ENCODE measurements around the gene USP15. TPM values are rescaled to one million over a fixed set of nuclear protein-coding genes. Genes with fewer than 3 reads are reported as not detected.

The USP15 gene
- polyA plus RNA-seq, 2 donors = 33.9 to 64.6 TPM

GRCh38 chr12:62305778-62306177 lies 45.6 kb downstream of the USP15 start:
- whole genome bisulfite sequencing, 2 donors = 97 to 98% methylated on average over 8 of the region's 8 CpGs
- peaks cover 0 to 2% of the 10 kb centered on the region in 2 donors for H3K9me3 ChIP-seq (ENCODE audit: control insufficient read depth in 2 of 2, insufficient read depth in 1 of 2, low read depth in 1 of 2, low read length in 1 of 2)
- no peak overlapping the region for H3K4me3 ChIP-seq (ENCODE audit: low read depth in 1 of 2, low read length in 2 of 2)
- H3K36me3 ChIP-seq (ENCODE audit: control insufficient read depth in 2 of 2, insufficient read depth in 2 of 2, low read length in 1 of 2) = peaks cover 6 to 10% of the 10 kb centered on the region in 2 donors
- H3K27ac ChIP-seq (ENCODE audit: low read depth in 2 of 2, low read length in 1 of 2) = no peak overlapping the region
- no peaks in the 10 kb centered on the region for H3K4me1 ChIP-seq (ENCODE audit: control insufficient read depth in 2 of 2, insufficient read depth in 2 of 2, low read length in 1 of 2)
- H3K27me3 ChIP-seq (ENCODE audit: control insufficient read depth in 1 of 2, insufficient read depth in 2 of 2, low read length in 2 of 2) = no peaks in the 10 kb centered on the region

- 93 to 95% methylated on average over 7 of the region's 7 CpGs for WGBS, 2 donors
- Histone ChIP-seq H3K4me3 (ENCODE audit: low read depth in 1 of 2, low read length in 2 of 2) (no peak overlapping the region), H3K9me3 (ENCODE audit: control insufficient read depth in 2 of 2, insufficient read depth in 1 of 2, low read depth in 1 of 2, low read length in 1 of 2) (peaks cover 0 to 2% of the 10 kb centered on the region in 2 donors), H3K4me1 (ENCODE audit: control insufficient read depth in 2 of 2, insufficient read depth in 2 of 2, low read length in 1 of 2) (no peaks in the 10 kb centered on the region), H3K36me3 (ENCODE audit: control insufficient read depth in 2 of 2, insufficient read depth in 2 of 2, low read length in 1 of 2) (peaks cover 6 to 10% of the 10 kb centered on the region in 2 donors), H3K27ac (ENCODE audit: low read depth in 2 of 2, low read length in 1 of 2) (no peak overlapping the region), H3K27me3 (ENCODE audit: control insufficient read depth in 1 of 2, insufficient read depth in 2 of 2, low read length in 2 of 2) (no peaks in the 10 kb centered on the region)
Observed at GRCh38 chr12:62306569-62307530, 46.6 kb downstream of the USP15 start.

GRCh38 chr12:62308201-62308600 lies 48.0 kb downstream of the USP15 start:
- Histone ChIP-seq H3K4me3 (ENCODE audit: low read depth in 1 of 2, low read length in 2 of 2) (no peak overlapping the region), H3K36me3 (ENCODE audit: control insufficient read depth in 2 of 2, insufficient read depth in 2 of 2, low read length in 1 of 2) (peaks cover 6 to 10% of the 10 kb centered on the region in 2 donors), H3K27ac (ENCODE audit: low read depth in 2 of 2, low read length in 1 of 2) (no peak overlapping the region), H3K4me1 (ENCODE audit: control insufficient read depth in 2 of 2, insufficient read depth in 2 of 2, low read length in 1 of 2) (no peaks in the 10 kb centered on the region), H3K27me3 (ENCODE audit: control insufficient read depth in 1 of 2, insufficient read depth in 2 of 2, low read length in 2 of 2) (no peaks in the 10 kb centered on the region), H3K9me3 (ENCODE audit: control insufficient read depth in 2 of 2, insufficient read depth in 1 of 2, low read depth in 1 of 2, low read length in 1 of 2) (peaks cover 0 to 2% of the 10 kb centered on the region in 2 donors)
- 92 to 94% methylated on average over 3 of the region's 3 CpGs for WGBS, 2 donors

- Histone ChIP-seq H3K4me3 (ENCODE audit: low read depth in 1 of 2, low read length in 2 of 2) (no peak overlapping the region), H3K27ac (ENCODE audit: low read depth in 2 of 2, low read length in 1 of 2) (no peak overlapping the region), H3K36me3 (ENCODE audit: control insufficient read depth in 2 of 2, insufficient read depth in 2 of 2, low read length in 1 of 2) (no peaks in the 10 kb centered on the region), H3K9me3 (ENCODE audit: control insufficient read depth in 2 of 2, insufficient read depth in 1 of 2, low read depth in 1 of 2, low read length in 1 of 2) (no peaks in the 10 kb centered on the region), H3K27me3 (ENCODE audit: control insufficient read depth in 1 of 2, insufficient read depth in 2 of 2, low read length in 2 of 2) (no peaks in the 10 kb centered on the region), H3K4me1 (ENCODE audit: control insufficient read depth in 2 of 2, insufficient read depth in 2 of 2, low read length in 1 of 2) (no peaks in the 10 kb centered on the region)
- 59 to 62% methylated on average over 2 of the region's 2 CpGs for WGBS, 2 donors
Observed at GRCh38 chr12:62313727-62314380, 53.6 kb downstream of the USP15 start.

- Histone ChIP-seq H3K4me1 (ENCODE audit: control insufficient read depth in 2 of 2, insufficient read depth in 2 of 2, low read length in 1 of 2) (no peaks in the 10 kb centered on the region), H3K27ac (ENCODE audit: low read depth in 2 of 2, low read length in 1 of 2) (no peak overlapping the region), H3K27me3 (ENCODE audit: control insufficient read depth in 1 of 2, insufficient read depth in 2 of 2, low read length in 2 of 2) (no peaks in the 10 kb centered on the region), H3K9me3 (ENCODE audit: control insufficient read depth in 2 of 2, insufficient read depth in 1 of 2, low read depth in 1 of 2, low read length in 1 of 2) (no peaks in the 10 kb centered on the region), H3K4me3 (ENCODE audit: low read depth in 1 of 2, low read length in 2 of 2) (no peak overlapping the region), H3K36me3 (ENCODE audit: control insufficient read depth in 2 of 2, insufficient read depth in 2 of 2, low read length in 1 of 2) (peaks cover 0 to 1% of the 10 kb centered on the region in 2 donors)
Observed at GRCh38 chr12:62317017-62317416, 56.8 kb downstream of the USP15 start.

GRCh38 chr12:62319058-62319457 lies 58.9 kb downstream of the USP15 start:
- Histone ChIP-seq H3K9me3 (ENCODE audit: control insufficient read depth in 2 of 2, insufficient read depth in 1 of 2, low read depth in 1 of 2, low read length in 1 of 2) (no peaks in the 10 kb centered on the region), H3K27me3 (ENCODE audit: control insufficient read depth in 1 of 2, insufficient read depth in 2 of 2, low read length in 2 of 2) (no peaks in the 10 kb centered on the region), H3K27ac (ENCODE audit: low read depth in 2 of 2, low read length in 1 of 2) (no peak overlapping the region), H3K4me1 (ENCODE audit: control insufficient read depth in 2 of 2, insufficient read depth in 2 of 2, low read length in 1 of 2) (no peaks in the 10 kb centered on the region), H3K4me3 (ENCODE audit: low read depth in 1 of 2, low read length in 2 of 2) (no peak overlapping the region), H3K36me3 (ENCODE audit: control insufficient read depth in 2 of 2, insufficient read depth in 2 of 2, low read length in 1 of 2) (peaks cover 0 to 2% of the 10 kb centered on the region in 2 donors)
- 81 to 87% methylated on average over 2 of the region's 2 CpGs for WGBS, 2 donors

- Histone ChIP-seq H3K36me3 (ENCODE audit: control insufficient read depth in 2 of 2, insufficient read depth in 2 of 2, low read length in 1 of 2) (peaks cover 0 to 2% of the 10 kb centered on the region in 2 donors), H3K27me3 (ENCODE audit: control insufficient read depth in 1 of 2, insufficient read depth in 2 of 2, low read length in 2 of 2) (no peaks in the 10 kb centered on the region), H3K9me3 (ENCODE audit: control insufficient read depth in 2 of 2, insufficient read depth in 1 of 2, low read depth in 1 of 2, low read length in 1 of 2) (no peaks in the 10 kb centered on the region), H3K4me3 (ENCODE audit: low read depth in 1 of 2, low read length in 2 of 2) (no peak overlapping the region), H3K27ac (ENCODE audit: low read depth in 2 of 2, low read length in 1 of 2) (no peak overlapping the region), H3K4me1 (ENCODE audit: control insufficient read depth in 2 of 2, insufficient read depth in 2 of 2, low read length in 1 of 2) (no peaks in the 10 kb centered on the region)
- WGBS, 2 donors = 92 to 98% methylated on average over 3 of the region's 3 CpGs
Observed at GRCh38 chr12:62320054-62320453, 59.9 kb downstream of the USP15 start.

GRCh38 chr12:62323386-62323785 lies 63.2 kb downstream of the USP15 start:
- no peak overlapping the region for H3K4me3 ChIP-seq (ENCODE audit: low read depth in 1 of 2, low read length in 2 of 2)
- H3K36me3 ChIP-seq (ENCODE audit: control insufficient read depth in 2 of 2, insufficient read depth in 2 of 2, low read length in 1 of 2) = peaks cover 0 to 2% of the 10 kb centered on the region in 2 donors
- no peak overlapping the region for H3K27ac ChIP-seq (ENCODE audit: low read depth in 2 of 2, low read length in 1 of 2)
- H3K27me3 ChIP-seq (ENCODE audit: control insufficient read depth in 1 of 2, insufficient read depth in 2 of 2, low read length in 2 of 2) = no peaks in the 10 kb centered on the region
- 93 to 96% methylated on average over 2 of the region's 2 CpGs for WGBS, 2 donors
- H3K9me3 ChIP-seq (ENCODE audit: control insufficient read depth in 2 of 2, insufficient read depth in 1 of 2, low read depth in 1 of 2, low read length in 1 of 2) = no peaks in the 10 kb centered on the region
- no peaks in the 10 kb centered on the region for H3K4me1 ChIP-seq (ENCODE audit: control insufficient read depth in 2 of 2, insufficient read depth in 2 of 2, low read length in 1 of 2)

GRCh38 chr12:62328296-62328921 lies 68.2 kb downstream of the USP15 start:
- Histone ChIP-seq H3K9me3 (ENCODE audit: control insufficient read depth in 2 of 2, insufficient read depth in 1 of 2, low read depth in 1 of 2, low read length in 1 of 2) (no peaks in the 10 kb centered on the region), H3K27me3 (ENCODE audit: control insufficient read depth in 1 of 2, insufficient read depth in 2 of 2, low read length in 2 of 2) (no peaks in the 10 kb centered on the region)
- 85 to 92% methylated on average over 1 of the region's 1 CpG for WGBS, 2 donors

More at GRCh38 chr12:62328296-62328921, 68.2 kb downstream of the USP15 start:
- H3K4me3 ChIP-seq (ENCODE audit: low read depth in 1 of 2, low read length in 2 of 2) = no peak overlapping the region
- H3K4me1 ChIP-seq (ENCODE audit: control insufficient read depth in 2 of 2, insufficient read depth in 2 of 2, low read length in 1 of 2) = no peaks in the 10 kb centered on the region
- no peak overlapping the region for H3K27ac ChIP-seq (ENCODE audit: low read depth in 2 of 2, low read length in 1 of 2)
- no peaks in the 10 kb centered on the region for H3K36me3 ChIP-seq (ENCODE audit: control insufficient read depth in 2 of 2, insufficient read depth in 2 of 2, low read length in 1 of 2)

Measured in esophagus (tissue), 2 donors.